Bronchial epithelial cell (primary cell): Measurements from ENCODE around the gene COBL. TPM values are rescaled to one million over a fixed set of nuclear protein-coding genes. Genes with fewer than 3 reads are reported as not detected.
A peak's percentile ranks its signal among the peaks of the same experiment; 100 is the strongest.

ENCODE experiments used
- DNase-seq: peaks from one replicate; pipeline ENCODE4 v3.0.0-alpha.2; 2010; ENCODE audit warnings: low read depth
- FAIRE-seq: peaks from 2 replicates; lab custom pipeline; 2011; peaks lifted over from hg19 to GRCh38; lab: Jason Lieb, UNC
- H3K27me3 ChIP-seq: 2 replicates; pipeline ENCODE4 v1.5.1; 2011; ENCODE audit warnings: low read length; ENCODE audit not compliant: control insufficient read depth, insufficient read depth
- H3K36me3 ChIP-seq: 2 replicates; pipeline ENCODE4 v1.5.1; 2011; ENCODE audit warnings: low read length; ENCODE audit not compliant: control insufficient read depth, insufficient read depth
- H3K4me3 ChIP-seq: 2 replicates; pipeline ENCODE4 v1.5.1; 2011; ENCODE audit warnings: mild to moderate bottlenecking, low read depth, low read length, control low read depth
- total RNA-seq: library from RNA; depleted of rRNA; stranded (reverse); fragments of >200 nt; gene quantifications from 2 replicates; pipeline ENCODE4 v1.2.1, GENCODE V29; 2014
- TF ChIP-seq, protein P1 (sequence below): IDR thresholded peaks from 2 replicates; pipeline ENCODE4 v1.5.1; 2011; ENCODE audit warnings: mild to moderate bottlenecking, moderate library complexity, low read length, control low read depth, inconsistent platforms; ENCODE audit not compliant: insufficient read depth, severe bottlenecking

COBL gene
- total RNA-seq, 1 donor from 2014 or later, result 1.1 TPM

DNA sequence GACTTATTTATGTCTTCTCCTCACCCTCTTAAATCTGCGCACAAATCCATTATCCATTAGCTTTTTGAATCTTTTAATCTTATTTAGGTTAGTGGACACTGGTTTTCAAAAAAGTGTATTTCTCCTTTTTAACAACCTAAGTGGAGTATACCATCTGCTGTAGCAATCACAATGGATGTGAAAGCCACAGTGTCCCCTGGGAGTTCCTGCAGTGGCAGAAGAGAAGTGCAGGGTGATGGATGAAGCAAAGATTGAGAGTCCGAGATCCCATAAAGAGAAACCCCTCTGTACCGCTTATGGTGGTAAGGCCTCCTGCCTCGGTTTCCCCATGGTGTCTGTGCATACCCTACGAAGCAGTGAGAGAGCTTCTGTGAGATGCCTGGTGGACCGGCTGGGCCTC is 236.4 kb downstream of the COBL start:
- TF ChIP-seq, protein P1, sequence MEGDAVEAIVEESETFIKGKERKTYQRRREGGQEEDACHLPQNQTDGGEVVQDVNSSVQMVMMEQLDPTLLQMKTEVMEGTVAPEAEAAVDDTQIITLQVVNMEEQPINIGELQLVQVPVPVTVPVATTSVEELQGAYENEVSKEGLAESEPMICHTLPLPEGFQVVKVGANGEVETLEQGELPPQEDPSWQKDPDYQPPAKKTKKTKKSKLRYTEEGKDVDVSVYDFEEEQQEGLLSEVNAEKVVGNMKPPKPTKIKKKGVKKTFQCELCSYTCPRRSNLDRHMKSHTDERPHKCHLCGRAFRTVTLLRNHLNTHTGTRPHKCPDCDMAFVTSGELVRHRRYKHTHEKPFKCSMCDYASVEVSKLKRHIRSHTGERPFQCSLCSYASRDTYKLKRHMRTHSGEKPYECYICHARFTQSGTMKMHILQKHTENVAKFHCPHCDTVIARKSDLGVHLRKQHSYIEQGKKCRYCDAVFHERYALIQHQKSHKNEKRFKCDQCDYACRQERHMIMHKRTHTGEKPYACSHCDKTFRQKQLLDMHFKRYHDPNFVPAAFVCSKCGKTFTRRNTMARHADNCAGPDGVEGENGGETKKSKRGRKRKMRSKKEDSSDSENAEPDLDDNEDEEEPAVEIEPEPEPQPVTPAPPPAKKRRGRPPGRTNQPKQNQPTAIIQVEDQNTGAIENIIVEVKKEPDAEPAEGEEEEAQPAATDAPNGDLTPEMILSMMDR, result no peak
- no peak for DNase-seq
- Histone ChIP-seq H3K36me3 (no peaks in the 10 kb centered on the region), H3K4me3 (no peak overlapping the region), H3K27me3 (peaks cover 2% of the 10 kb centered on the region)
- FAIRE-seq, result no peak

DNA sequence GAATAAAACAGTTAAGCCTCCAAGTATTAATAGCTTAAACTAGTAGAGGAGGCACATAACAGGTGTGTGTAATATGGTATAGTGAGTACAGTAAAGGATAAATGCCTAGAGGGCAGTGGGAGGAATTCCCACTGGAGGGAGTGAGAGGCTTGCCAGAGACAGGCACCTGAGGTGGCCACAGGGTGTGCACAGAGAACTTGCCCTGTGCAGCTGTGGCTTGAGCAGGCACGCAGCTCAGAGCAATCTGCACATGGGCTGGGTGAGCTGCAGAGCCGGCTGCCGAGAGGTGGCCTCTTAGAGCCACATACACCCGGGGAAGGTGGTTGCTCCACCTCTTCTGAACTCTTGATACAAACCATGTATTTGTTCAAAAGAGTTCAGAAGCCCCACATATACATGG is 237.1 kb downstream of the COBL start:
- FAIRE-seq, result no peak

DNA sequence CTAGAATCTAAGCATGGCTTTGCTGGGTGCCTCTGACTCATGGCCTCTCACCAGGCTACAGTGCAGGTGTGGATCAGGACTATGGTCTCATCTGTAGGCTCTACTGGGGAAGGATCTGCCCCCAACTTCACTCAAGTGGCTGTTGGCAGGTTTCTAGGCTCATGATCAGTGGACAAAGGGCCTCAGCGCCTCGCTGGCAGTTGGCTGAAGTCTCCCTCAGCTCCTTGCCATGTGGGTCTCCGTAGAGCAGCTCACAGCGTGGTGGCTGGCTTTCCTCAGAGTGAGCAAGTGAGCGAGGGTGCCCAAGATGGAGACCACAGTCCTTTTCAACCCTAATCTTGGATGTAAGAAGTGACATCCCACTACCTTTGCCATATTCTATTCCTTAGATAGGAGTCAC is 238.0 kb downstream of the COBL start:
- TF ChIP-seq, protein P1, result no peak
- FAIRE-seq (no peak), DNase-seq (no peak)
- Histone ChIP-seq H3K4me3 (no peak overlapping the region), H3K27me3 (peaks cover 2% of the 10 kb centered on the region), H3K36me3 (no peaks in the 10 kb centered on the region)

More for the DNA sequence above, 237.1 kb downstream of the COBL start:
- H3K36me3 ChIP-seq, result no peaks in the 10 kb centered on the region
- DNase-seq, result peak; percentile 28
- TF ChIP-seq, protein P1, result no peak
- H3K4me3 ChIP-seq, result no peak overlapping the region
- H3K27me3 ChIP-seq, result peaks cover 2% of the 10 kb centered on the region

DNA sequence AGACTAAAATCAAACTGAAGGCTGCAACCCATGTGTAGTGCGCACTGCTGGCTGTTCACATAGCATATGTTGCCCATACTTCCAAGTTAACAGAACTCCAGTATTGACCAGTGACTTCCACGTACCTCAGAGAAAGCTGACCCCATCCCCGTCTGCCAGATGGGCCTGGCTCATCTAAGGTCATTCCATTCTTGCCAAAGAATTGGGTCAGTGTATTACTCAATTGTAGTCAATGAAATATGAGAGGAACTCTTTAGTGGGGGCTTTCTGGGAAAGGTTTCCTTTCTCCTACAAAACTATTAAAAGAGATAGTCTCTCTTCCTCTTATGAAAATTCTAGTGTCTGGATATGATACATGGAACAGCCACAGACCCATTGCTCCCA is 238.6 kb downstream of the COBL start:
- no peak for DNase-seq
- Histone ChIP-seq H3K27me3 (peaks cover 2% of the 10 kb centered on the region), H3K4me3 (no peak overlapping the region), H3K36me3 (no peaks in the 10 kb centered on the region)
- FAIRE-seq, result no peak
- TF ChIP-seq, protein P1, result no peak

DNA sequence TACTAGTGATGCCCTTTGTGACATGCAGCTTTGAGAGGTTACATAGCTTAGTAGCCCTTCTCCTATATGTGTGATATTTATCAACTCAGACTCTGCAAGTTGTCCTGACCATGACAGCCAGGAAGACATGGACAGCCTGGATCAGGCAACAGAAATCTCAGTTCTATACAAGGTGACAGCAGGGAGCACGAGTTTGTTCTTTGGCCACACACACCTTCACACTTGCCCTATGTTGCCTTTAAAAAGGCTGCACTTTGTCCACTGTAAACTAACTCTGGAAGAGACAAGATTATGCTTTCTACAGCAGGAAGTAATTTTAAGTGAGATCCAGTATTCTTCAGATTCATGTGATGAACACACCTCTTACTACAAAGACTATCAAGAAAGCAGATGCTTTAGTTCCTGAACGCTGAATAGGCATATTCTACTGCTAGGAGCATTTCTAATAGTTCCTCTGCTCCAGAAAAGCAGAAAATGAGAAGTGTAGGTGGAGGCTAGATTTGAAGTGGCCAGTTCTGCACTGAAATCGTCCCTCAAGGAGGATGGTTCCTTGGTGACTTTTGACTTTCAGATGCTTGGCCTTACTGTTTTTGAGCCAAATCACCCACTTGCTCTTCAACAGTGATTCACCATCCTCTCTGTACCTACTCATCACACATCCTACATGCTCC is 239.2 kb downstream of the COBL start:
- TF ChIP-seq, protein P1, result no peak
- H3K27me3 ChIP-seq, result peaks cover 2% of the 10 kb centered on the region
- FAIRE-seq (peak; percentile 62), DNase-seq (no peak)
- no peak overlapping the region for H3K4me3 ChIP-seq
- no peaks in the 10 kb centered on the region for H3K36me3 ChIP-seq
